H1 (cell line): ENCODE data around the gene SCIMP. TPM values are rescaled to one million over a fixed set of nuclear protein-coding genes. Genes with fewer than 3 reads are reported as not detected.
A peak's percentile ranks its signal among the peaks of the same experiment; 100 is the strongest.

ENCODE experiments used
- KDM5A ChIP-seq: fragments of 200-600 bp; IDR thresholded peaks from 2 replicates; pipeline ENCODE4 v1.7.1; 2012; ENCODE audit warnings: mild to moderate bottlenecking, low read length, inconsistent platforms, mixed read lengths
- NRF1 ChIP-seq: IDR thresholded peaks from 2 replicates; pipeline ENCODE4 v1.6.1; 2011; ENCODE audit warnings: mild to moderate bottlenecking, low read depth, low read length, improper control_type of control experiment
- POLR2A ChIP-seq, 2 experiments: IDR thresholded peaks; 1 replicate in 1 of 2; 2 replicates in 1 of 2; pipeline ENCODE4 v1.6.1; 2011; ENCODE audit warnings: low read depth in 2 of 2, low read length in 2 of 2, mild to moderate bottlenecking in 2 of 2; ENCODE audit errors: control extremely low read depth in 1 of 2
- POLR2AphosphoS5 ChIP-seq: IDR thresholded peaks from 2 replicates; pipeline ENCODE4 v1.6.1; 2011; ENCODE audit warnings: low read depth, low read length
- POU5F1 ChIP-seq: IDR thresholded peaks from 2 replicates; pipeline ENCODE4 v1.6.1; 2011; ENCODE audit warnings: low read depth, mild to moderate bottlenecking, low read length, moderate library complexity
- RBBP5 ChIP-seq: IDR thresholded peaks from 2 replicates; pipeline ENCODE4 v1.7.1; 2012; ENCODE audit warnings: low read depth, mild to moderate bottlenecking, inconsistent platforms, low read length, moderate library complexity, borderline replicate concordance
- RFX5 ChIP-seq: IDR thresholded peaks from 2 replicates; pipeline ENCODE4 v1.6.1; 2011; ENCODE audit warnings: low read depth, low read length, improper control_type of control experiment, borderline replicate concordance
- SIX5 ChIP-seq: IDR thresholded peaks from 2 replicates; pipeline ENCODE4 v1.6.1; 2011; ENCODE audit warnings: mild to moderate bottlenecking, low read depth, low read length
- SP2 ChIP-seq: IDR thresholded peaks from 2 replicates; pipeline ENCODE4 v1.6.1; 2012; ENCODE audit warnings: mild to moderate bottlenecking, low read length, inconsistent platforms
- YY1 ChIP-seq: IDR thresholded peaks from 2 replicates; pipeline ENCODE4 v1.6.1; 2011; ENCODE audit warnings: low read depth, mild to moderate bottlenecking, low read length
- polyA plus RNA-seq, 7 experiments: library from polyadenylated mRNA; depleted of rRNA in 3 of 7; stranded (reverse) in 5 of 7; unstranded in 2 of 7; fragments of >200 nt in 5 of 7; fragments of 200-250 nt in 2 of 7; gene quantifications; 1 replicate in 5 of 7; 2 replicates in 1 of 7; 4 replicates in 1 of 7; pipeline versions ENCODE4 v1.2.1 to v1.2.3, GENCODE V29; 2011 to 2013; ENCODE audit warnings: missing spikeins in 2 of 7, mixed read lengths in 2 of 7
- total RNA-seq: library from RNA; stranded (reverse); fragmentation: NEBNext Ultra II Directional; extraction: Animal tissue kit (Norgen Biotek cat#: 25700); gene quantifications from 2 replicates; pipeline ENCODE4 v1.2.1, GENCODE V29; 2021
- TF ChIP-seq, protein P1 (sequence below): fragments of 300-600 bp; sonication (generic); IDR thresholded peaks from 2 replicates; pipeline ENCODE4 v1.7.1; 2012; ENCODE audit warnings: low read length, moderate library complexity, mild to moderate bottlenecking, inconsistent platforms; ENCODE audit not compliant: insufficient replicate concordance

SCIMP gene
- total and polyA plus RNA-seq, 2 of the 8 experiments (the other 6 are each of a cell fraction or from before 2014, with no cell fraction given) = not detected

DNA sequence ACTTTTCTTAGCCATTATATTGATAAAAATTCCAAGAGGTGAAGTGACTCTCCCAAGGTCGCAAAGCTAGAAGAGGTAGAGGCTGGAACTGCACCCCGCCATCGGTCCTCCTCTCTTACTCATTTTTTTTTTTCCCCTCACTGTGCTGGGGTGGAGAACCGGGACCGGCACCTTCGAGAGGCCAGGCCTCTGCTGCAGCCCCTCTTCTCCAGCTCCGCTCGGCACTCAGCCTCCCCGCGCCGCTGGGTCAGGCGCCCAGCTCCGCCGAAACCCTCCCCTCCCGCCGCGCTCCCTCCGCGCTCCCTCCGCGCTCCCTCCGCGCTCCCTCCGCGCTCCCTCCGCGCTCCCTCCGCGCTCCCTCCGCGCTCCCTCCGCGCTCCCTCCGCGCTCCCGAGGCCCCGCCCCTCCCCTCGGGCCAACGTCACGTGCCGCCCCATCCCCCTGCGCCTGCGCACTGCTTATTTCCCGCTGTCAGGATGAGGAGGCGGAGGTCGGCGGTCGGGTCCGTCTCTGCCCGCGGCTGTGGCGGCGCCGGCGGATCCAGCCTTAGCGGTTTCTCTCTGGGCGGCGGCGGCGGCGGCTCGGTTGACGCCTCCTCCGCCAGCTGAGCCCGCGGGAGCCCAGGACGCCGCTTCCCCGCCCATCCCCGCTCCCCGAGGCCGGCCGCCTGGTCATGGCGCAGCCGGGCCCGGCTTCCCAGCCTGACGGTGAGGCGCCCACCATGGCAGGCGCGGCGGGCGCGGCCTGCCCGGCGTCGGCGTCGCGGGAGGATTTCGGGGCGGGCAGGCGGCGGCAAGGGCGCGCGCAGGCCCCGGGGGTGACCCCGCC is 47.4 kb upstream of the SCIMP start, which contains the start of gene RABEP1 (continued):
- TF ChIP-seq, protein P1, sequence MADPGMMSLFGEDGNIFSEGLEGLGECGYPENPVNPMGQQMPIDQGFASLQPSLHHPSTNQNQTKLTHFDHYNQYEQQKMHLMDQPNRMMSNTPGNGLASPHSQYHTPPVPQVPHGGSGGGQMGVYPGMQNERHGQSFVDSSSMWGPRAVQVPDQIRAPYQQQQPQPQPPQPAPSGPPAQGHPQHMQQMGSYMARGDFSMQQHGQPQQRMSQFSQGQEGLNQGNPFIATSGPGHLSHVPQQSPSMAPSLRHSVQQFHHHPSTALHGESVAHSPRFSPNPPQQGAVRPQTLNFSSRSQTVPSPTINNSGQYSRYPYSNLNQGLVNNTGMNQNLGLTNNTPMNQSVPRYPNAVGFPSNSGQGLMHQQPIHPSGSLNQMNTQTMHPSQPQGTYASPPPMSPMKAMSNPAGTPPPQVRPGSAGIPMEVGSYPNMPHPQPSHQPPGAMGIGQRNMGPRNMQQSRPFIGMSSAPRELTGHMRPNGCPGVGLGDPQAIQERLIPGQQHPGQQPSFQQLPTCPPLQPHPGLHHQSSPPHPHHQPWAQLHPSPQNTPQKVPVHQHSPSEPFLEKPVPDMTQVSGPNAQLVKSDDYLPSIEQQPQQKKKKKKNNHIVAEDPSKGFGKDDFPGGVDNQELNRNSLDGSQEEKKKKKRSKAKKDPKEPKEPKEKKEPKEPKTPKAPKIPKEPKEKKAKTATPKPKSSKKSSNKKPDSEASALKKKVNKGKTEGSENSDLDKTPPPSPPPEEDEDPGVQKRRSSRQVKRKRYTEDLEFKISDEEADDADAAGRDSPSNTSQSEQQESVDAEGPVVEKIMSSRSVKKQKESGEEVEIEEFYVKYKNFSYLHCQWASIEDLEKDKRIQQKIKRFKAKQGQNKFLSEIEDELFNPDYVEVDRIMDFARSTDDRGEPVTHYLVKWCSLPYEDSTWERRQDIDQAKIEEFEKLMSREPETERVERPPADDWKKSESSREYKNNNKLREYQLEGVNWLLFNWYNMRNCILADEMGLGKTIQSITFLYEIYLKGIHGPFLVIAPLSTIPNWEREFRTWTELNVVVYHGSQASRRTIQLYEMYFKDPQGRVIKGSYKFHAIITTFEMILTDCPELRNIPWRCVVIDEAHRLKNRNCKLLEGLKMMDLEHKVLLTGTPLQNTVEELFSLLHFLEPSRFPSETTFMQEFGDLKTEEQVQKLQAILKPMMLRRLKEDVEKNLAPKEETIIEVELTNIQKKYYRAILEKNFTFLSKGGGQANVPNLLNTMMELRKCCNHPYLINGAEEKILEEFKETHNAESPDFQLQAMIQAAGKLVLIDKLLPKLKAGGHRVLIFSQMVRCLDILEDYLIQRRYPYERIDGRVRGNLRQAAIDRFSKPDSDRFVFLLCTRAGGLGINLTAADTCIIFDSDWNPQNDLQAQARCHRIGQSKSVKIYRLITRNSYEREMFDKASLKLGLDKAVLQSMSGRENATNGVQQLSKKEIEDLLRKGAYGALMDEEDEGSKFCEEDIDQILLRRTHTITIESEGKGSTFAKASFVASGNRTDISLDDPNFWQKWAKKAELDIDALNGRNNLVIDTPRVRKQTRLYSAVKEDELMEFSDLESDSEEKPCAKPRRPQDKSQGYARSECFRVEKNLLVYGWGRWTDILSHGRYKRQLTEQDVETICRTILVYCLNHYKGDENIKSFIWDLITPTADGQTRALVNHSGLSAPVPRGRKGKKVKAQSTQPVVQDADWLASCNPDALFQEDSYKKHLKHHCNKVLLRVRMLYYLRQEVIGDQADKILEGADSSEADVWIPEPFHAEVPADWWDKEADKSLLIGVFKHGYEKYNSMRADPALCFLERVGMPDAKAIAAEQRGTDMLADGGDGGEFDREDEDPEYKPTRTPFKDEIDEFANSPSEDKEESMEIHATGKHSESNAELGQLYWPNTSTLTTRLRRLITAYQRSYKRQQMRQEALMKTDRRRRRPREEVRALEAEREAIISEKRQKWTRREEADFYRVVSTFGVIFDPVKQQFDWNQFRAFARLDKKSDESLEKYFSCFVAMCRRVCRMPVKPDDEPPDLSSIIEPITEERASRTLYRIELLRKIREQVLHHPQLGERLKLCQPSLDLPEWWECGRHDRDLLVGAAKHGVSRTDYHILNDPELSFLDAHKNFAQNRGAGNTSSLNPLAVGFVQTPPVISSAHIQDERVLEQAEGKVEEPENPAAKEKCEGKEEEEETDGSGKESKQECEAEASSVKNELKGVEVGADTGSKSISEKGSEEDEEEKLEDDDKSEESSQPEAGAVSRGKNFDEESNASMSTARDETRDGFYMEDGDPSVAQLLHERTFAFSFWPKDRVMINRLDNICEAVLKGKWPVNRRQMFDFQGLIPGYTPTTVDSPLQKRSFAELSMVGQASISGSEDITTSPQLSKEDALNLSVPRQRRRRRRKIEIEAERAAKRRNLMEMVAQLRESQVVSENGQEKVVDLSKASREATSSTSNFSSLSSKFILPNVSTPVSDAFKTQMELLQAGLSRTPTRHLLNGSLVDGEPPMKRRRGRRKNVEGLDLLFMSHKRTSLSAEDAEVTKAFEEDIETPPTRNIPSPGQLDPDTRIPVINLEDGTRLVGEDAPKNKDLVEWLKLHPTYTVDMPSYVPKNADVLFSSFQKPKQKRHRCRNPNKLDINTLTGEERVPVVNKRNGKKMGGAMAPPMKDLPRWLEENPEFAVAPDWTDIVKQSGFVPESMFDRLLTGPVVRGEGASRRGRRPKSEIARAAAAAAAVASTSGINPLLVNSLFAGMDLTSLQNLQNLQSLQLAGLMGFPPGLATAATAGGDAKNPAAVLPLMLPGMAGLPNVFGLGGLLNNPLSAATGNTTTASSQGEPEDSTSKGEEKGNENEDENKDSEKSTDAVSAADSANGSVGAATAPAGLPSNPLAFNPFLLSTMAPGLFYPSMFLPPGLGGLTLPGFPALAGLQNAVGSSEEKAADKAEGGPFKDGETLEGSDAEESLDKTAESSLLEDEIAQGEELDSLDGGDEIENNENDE = no peak
- TF ChIP-seq SIX5 (no peak), RFX5 (no peak), NRF1 (peak; percentile 80), POLR2A (IDR thresholded peaks at IDR 0.05; ENCODE audit: control extremely low read depth in 1 of 2, low read depth in 2 of 2, low read length in 2 of 2) (peak in 1 of 2 experiments; percentile 61; a peak in 1 of 3 replicates), POLR2AphosphoS5 (peak; percentile 70; the same call in 1 of the 2 replicates), SP2 (no peak), YY1 (no peak), POU5F1 (no peak), KDM5A (no peak), RBBP5 (peak; percentile 82; the same call in 1 of the 2 replicates)
